ENCODE data around the gene TMEM178B.
A peak's percentile ranks its signal among the peaks of the same experiment; 100 is the strongest.
"Not testable (repeated sequence)": the region's sequence is repeated elsewhere in the genome, so short reads cannot be mapped to it uniquely, and the experiment has no call there.

TMEM178B gene

DNA sequence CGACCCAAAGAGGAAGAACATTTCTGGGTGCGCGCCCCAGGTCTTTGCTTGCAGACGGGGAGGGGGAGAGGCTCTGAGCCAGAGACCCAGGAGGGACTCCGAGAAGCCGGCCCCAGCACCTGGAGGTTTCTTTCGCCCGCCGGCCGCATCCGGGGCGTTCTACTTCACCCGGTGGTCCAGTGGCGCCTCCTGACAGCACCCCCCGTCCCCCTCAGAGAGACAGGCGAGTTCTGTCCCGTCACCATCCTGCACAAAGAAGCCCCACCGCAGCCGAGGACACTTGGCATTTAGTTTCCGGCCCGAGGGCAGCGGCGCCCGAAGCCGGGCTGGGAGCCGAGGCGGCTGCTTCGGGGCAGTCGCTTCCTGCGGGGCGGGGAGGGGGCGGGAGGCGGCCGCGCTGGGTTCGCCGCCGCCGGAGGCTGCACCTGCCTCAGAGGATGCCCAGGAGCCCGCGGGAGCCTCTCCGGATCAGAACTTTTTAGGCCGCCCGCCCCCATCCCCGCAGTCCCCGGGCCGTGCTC lies at the start of gene TMEM178B:
TMEM178B (plus strand) TSS at position 424 of the 521 bp plus-strand sequence.
- no peak for DNase-seq

DNA sequence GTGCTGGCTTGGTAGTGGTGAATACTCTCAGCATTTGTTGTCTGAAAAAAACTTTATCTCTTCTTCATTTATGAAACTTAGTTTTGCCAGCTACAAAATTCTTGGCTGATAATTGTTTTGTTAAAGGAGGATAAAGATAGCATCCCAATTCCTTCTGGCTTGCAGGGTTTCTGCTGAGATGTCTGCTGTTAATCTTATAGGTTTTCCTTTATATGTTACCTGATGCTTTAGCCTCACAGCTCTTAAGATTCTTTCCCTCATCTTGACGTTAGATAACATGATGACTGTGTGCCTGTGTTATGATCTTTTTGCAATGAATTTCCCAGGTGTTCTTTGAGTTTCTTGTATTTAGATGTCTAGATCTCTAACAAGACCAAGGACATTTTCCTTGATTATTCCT lies 49.2 kb upstream of the TMEM178B start:
- no peak for DNase-seq

DNA sequence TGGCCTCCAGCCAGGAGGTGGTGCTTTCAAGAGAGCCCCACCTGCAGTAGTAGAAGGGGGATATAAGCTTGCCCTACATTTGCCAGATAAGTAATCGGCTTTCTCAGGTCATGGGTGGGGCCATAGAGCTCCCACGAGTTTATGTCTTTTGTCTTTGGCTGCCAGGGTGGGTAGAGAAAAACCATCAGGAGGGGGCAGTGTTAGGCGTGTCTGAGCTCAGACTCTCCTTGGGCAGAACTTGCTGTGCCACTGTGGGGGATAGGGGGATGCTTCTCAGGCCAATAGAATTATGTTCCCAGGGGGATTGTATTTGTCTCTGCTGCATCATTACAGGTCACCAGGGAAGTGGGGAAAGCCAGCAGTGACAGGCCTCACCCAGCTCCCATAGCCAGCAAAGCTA lies 46.8 kb upstream of the TMEM178B start:
- DNase-seq: no peak

DNA sequence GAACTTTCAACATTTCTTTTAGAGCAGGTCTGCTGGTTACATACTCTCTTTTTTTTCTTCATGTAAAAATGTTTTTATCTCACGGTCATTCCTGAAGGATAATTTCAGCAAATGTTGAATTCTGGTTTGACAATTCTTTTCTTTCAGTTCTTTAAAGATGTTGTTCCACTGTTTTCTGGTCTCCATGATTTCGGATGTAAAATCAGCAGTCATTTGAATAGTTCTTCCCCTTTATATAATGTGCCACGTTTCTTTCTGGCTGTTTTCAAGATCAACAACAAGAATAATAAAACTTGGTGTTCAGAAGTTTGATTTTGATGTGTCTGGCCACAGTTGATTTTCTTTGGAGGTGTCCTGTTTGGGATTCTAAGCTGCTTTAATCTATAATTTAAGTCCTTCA lies 45.1 kb upstream of the TMEM178B start:
- DNase-seq: no peak

GRCh38 chr7:141032539-141033323 lies 41.1 kb upstream of the TMEM178B start:
- DNase-seq: not testable (repeated sequence)

GRCh38 chr7:141038100-141038499 lies 35.8 kb upstream of the TMEM178B start:
- not testable (repeated sequence) for DNase-seq

- no peak for DNase-seq
Observed at GRCh38 chr7:141039376-141039775, 34.5 kb upstream of the TMEM178B start.

- no peak for DNase-seq
Observed at GRCh38 chr7:141042222-141043193, 31.4 kb upstream of the TMEM178B start.

DNA sequence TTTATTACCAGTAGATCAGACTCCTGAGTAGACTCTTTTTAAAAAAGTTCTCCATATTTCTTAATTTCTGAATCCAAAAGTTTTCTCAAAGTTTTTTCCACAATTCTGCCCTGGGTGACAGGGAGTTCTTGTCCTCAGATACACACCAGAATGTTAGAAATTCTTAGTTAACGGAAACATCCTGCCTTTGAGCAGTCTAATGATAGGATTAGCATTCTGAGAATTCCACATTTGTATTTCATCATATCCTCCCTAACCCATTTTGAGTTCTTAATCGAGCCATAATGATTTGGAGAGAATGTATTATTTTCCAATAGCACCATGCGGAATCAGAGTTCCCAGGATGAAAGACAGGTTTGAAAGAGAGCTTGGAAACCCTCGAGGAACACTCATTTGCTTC lies 30.2 kb upstream of the TMEM178B start:
- DNase-seq: no peak

DNA sequence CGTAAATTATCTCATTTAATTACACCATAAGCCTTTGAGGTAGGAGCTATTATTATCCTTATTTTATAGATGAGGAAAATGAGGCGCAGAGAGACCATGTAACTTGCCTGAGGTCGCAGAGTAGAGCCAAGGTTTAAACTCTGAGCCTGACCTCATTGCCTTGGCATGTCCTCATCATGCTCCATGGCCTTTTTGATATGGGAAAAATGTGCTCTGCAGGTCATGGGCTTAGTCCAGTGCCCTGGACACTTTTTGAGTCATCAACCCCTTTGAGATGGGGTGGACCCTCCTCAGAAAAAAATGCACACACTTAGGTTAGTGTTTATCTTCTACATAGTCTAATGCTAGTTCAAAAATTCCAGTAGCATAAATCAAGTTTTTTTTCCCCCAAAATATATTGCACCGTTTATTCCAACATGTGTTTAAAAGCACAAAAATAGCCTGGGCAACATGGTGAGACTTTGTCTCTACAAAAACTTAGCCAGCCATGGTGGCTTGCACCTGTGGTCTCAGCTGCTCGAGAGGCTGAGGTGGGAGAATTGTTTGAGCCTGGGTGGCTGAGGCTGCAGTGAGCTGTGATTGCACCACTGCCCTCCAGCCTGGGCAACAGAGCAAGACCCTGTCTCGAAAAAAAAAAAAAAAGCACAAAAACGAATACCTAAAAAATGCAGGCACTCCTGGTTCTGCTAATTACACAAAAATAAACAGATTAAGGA lies 28.6 kb upstream of the TMEM178B start:
- DNase-seq: no peak

GRCh38 chr7:141045842-141046620 lies 27.8 kb upstream of the TMEM178B start:
- no peak for DNase-seq

DNA sequence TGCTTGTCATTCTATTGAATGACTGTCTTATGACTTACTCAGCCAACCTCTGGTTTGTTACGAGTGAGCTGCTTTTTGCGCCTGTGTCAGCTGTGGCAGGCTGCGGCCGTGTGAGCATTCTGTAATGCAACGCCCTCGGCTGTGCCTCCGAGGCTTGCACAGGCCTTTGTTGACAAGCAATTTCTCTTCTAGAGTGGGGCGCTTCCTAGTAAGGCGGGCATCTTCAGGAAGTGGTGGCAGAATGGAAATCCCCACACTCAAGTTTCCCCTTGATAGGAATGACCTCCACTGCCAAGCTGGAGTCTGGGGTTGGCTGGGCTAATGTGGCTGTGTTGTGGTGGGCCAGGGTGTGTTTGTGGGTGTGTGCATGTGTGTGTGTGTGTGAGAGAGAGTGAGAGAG lies 20.2 kb upstream of the TMEM178B start:
- DNase-seq: no peak

DNA sequence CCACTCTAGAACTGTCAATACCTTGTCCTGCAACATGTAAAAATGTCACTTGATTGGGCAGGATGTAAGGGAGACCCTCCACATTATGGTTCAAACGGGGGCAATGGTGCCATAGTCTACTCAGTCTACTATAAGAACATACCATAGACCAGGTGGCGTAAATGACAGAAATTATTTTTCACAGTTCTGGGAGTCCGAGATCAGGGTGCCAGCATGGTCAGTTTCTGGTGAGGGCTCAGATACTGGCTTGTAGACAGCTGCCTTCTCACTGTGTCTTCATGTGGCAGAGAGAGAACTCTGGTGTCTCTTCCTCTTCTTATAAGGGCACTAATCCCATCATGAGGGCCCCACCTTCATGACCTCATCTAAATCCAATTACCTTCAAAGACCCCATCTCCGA lies 18.7 kb upstream of the TMEM178B start:
- DNase-seq: no peak

DNA sequence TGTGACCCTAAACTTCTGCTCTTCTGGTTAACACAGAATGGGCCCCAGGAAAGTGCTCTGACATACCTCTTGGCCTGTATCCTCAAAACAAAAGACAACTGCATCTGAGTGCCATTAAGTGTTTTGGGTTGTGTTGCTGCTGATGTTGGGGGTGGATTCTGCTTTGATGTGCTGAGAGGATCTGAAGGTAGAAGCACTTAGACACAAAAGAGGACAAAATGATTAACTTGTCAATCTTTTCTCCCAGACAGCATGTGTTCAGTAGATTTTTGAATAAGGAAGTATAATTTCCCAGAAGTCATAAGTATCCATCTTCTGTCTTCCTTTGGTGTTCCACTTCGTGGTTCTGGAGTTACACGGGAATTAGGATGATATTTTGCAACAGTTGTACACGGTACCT lies 16.1 kb upstream of the TMEM178B start:
- no peak for DNase-seq

- not testable (repeated sequence) for DNase-seq
Observed at GRCh38 chr7:141067856-141068255, 6.0 kb upstream of the TMEM178B start.

- no peak for DNase-seq
Observed at GRCh38 chr7:141071260-141071854, 2.5 kb upstream of the TMEM178B start.

GRCh38 chr7:141071855-141072547 lies 1.9 kb upstream of the TMEM178B start:
- DNase-seq: no peak

GRCh38 chr7:141072548-141073172 lies 1.2 kb upstream of the TMEM178B start:
- peak; percentile 44 for DNase-seq

DNA sequence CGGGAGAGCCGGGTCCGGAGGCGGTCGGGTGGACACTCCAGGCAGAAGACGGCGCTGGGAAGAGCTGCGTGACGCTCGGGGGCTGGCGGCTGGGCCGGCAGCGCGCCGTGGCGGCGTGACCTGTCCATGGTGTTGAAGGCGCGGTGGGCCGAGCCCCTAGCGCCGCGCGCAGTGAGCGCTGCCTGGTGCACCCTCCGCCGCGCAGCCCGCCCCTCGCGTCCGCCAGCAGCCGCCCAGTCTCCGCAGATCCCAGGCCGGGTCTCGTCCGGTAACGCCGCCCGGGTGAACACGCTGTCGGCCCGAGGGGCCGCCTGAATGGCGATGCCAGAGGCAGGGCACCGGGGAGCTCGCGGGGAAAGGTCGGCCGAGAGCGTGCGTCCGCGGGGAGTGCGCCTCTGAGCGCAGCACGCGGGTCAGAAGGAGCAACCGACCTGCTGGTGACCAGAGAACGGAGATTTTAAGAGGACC lies 657 bp upstream of the TMEM178B start:
- DNase-seq: peak; percentile 4

All from fibroblast of upper back skin (primary cell).